NCI-H2081 treated with DMSO at 0.1 percent for 48 hours (cell line): ENCODE measurements around the gene JPH2.

Source experiments
- DNase-seq: peaks from one replicate; lab custom pipeline; 2025; lab: John Stamatoyannopoulos, UW

JPH2 gene

GRCh38 chr20:44075191-44075949, 111.6 kb downstream of the JPH2 start:
- DNase-seq = no peak

- DNase-seq = no peak
Measured at GRCh38 chr20:44074252-44075151, 112.5 kb downstream of the JPH2 start.

- no peak for DNase-seq
Measured at GRCh38 chr20:44073675-44074071, 113.3 kb downstream of the JPH2 start.

- DNase-seq = no peak
Measured at GRCh38 chr20:44073011-44073674, 113.8 kb downstream of the JPH2 start.

GRCh38 chr20:44072384-44072783, 114.6 kb downstream of the JPH2 start:
- DNase-seq = no peak

- DNase-seq = no peak
Measured at GRCh38 chr20:44071526-44072111, 115.4 kb downstream of the JPH2 start.

- DNase-seq = no peak
Measured at GRCh38 chr20:44071057-44071456, 115.9 kb downstream of the JPH2 start.

GRCh38 chr20:44070139-44070900, 116.7 kb downstream of the JPH2 start:
- no peak for DNase-seq

GRCh38 chr20:44069203-44070011, 117.6 kb downstream of the JPH2 start:
- no peak for DNase-seq

GRCh38 chr20:44068316-44069201, 118.4 kb downstream of the JPH2 start:
- no peak for DNase-seq

GRCh38 chr20:44067650-44068081, 119.3 kb downstream of the JPH2 start:
- DNase-seq = no peak

- DNase-seq = no peak
Measured at GRCh38 chr20:44066645-44067606, 120.1 kb downstream of the JPH2 start.

- DNase-seq = no peak
Measured at GRCh38 chr20:44065401-44066340, 121.3 kb downstream of the JPH2 start.

- no peak for DNase-seq
Measured at GRCh38 chr20:44064501-44065400, 122.2 kb downstream of the JPH2 start.
